GM23338 (cell line): ENCODE results near the gene PRM1. TPM values are rescaled to one million over a fixed set of nuclear protein-coding genes. Genes with fewer than 3 reads are reported as not detected.

Source experiments
- ATAC-seq: fragments of 200-7000 bp; cut with Tn5 transposase; 3 replicates; pipeline ENCODE4 v1.9.1; 2020
- DNase-seq: peaks from one replicate; pipeline ENCODE4 v3.0.0-alpha.2; 2015; ENCODE audit warnings: low spot score
- H2AFZ ChIP-seq: fragments of 200-600 bp; sonication (generic); 2 replicates; pipeline ENCODE4 v1.8.0; 2016; ENCODE audit warnings: antibody characterized with exemption, mild to moderate bottlenecking, moderate library complexity
- H3F3A ChIP-seq: fragments of 200-600 bp; sonication (generic); replicated peaks from 2 replicates; pipeline ENCODE4 v1.8.0; 2017; ENCODE audit warnings: antibody characterized with exemption, mixed run types, low read depth
- H3K27ac ChIP-seq: fragments of 200-600 bp; sonication (generic); 2 replicates; pipeline ENCODE4 v1.6.1; 2016; ENCODE audit warnings: low read depth
- H3K27me3 ChIP-seq: fragments of 200-600 bp; sonication (generic); 2 replicates; pipeline ENCODE4 v1.8.0; 2016; ENCODE audit warnings: mild to moderate bottlenecking, mixed run types, moderate library complexity; ENCODE audit not compliant: insufficient read depth
- H3K36me3 ChIP-seq: fragments of 200-600 bp; sonication (generic); 2 replicates; pipeline ENCODE4 v1.8.0; 2016; ENCODE audit warnings: mild to moderate bottlenecking; ENCODE audit not compliant: insufficient read depth
- H3K4me1 ChIP-seq: fragments of 200-600 bp; sonication (generic); 2 replicates; pipeline ENCODE4 v1.8.0; 2016; ENCODE audit warnings: mild to moderate bottlenecking, moderate library complexity; ENCODE audit not compliant: insufficient read depth
- H3K4me2 ChIP-seq: fragments of 200-600 bp; sonication (generic); 2 replicates; pipeline ENCODE4 v1.7.1; 2017; ENCODE audit warnings: mixed run types
- H3K4me3 ChIP-seq: fragments of 200-600 bp; sonication (generic); 2 replicates; pipeline ENCODE4 v1.6.1; 2016; ENCODE audit warnings: mixed run types
- H3K79me2 ChIP-seq: fragments of 200-600 bp; sonication (generic); replicated peaks from 2 replicates; pipeline ENCODE4 v1.8.0; 2017; ENCODE audit warnings: mild to moderate bottlenecking; ENCODE audit not compliant: insufficient read depth
- H3K9me2 ChIP-seq: fragments of 200-600 bp; sonication (generic); 2 replicates; pipeline ENCODE4 v1.8.0; 2017; ENCODE audit not compliant: insufficient read depth
- H4K20me1 ChIP-seq: fragments of 200-600 bp; sonication (generic); replicated peaks from 2 replicates; pipeline ENCODE4 v1.8.0; 2017; ENCODE audit warnings: mild to moderate bottlenecking; ENCODE audit not compliant: insufficient read depth
- H3K27ac Mint-ChIP-seq: 2 replicates; pipeline ENCODE4 v1.8.0; 2020; ENCODE audit warnings: inconsistent platforms, mild to moderate bottlenecking, moderate library complexity, mixed read lengths
- H3K27me3 Mint-ChIP-seq: 3 replicates; pipeline ENCODE4 v1.8.0; 2022; ENCODE audit warnings: low read depth, mild to moderate bottlenecking, moderate library complexity, mixed read lengths, inconsistent platforms; ENCODE audit not compliant: insufficient read depth, poor library complexity
- H3K36me3 Mint-ChIP-seq: 3 replicates; pipeline ENCODE4 v1.8.0; 2021; ENCODE audit warnings: low read depth, mild to moderate bottlenecking, inconsistent platforms, moderate library complexity, mixed read lengths
- H3K4me1 Mint-ChIP-seq: 3 replicates; pipeline ENCODE4 v1.8.0; 2020; ENCODE audit warnings: mild to moderate bottlenecking, inconsistent platforms, mixed read lengths
- H3K4me3 Mint-ChIP-seq: 3 replicates; pipeline ENCODE4 v1.8.0; 2021; ENCODE audit warnings: moderate library complexity, mild to moderate bottlenecking, inconsistent platforms, mixed read lengths
- H3K9me3 Mint-ChIP-seq: 3 replicates; pipeline ENCODE4 v1.8.0; 2020; ENCODE audit warnings: moderate library complexity, mild to moderate bottlenecking, inconsistent platforms, mixed read lengths
- CREB1 ChIP-seq: fragments of 250-450 bp; sonication (Bioruptor Pico); IDR thresholded peaks from 2 replicates; pipeline ENCODE4 v1.5.0; 2020; ENCODE audit warnings: low read depth, mild to moderate bottlenecking, moderate library complexity
- CTCF ChIP-seq, 2 experiments: fragments of 200-600 bp in 1 of 2; sonication (generic) in 1 of 2; conservative IDR thresholded peaks; 2 replicates each; pipeline versions ENCODE4 v1.5.1 to v1.6.1; 2016 to 2017; ENCODE audit warnings: antibody characterized with exemption in 2 of 2, low read depth in 2 of 2, mild to moderate bottlenecking in 2 of 2, moderate library complexity in 1 of 2
- ETS1 ChIP-seq: IDR thresholded peaks from 2 replicates; pipeline ENCODE4 v1.6.1; 2016; ENCODE audit warnings: antibody characterized with exemption
- EZH2 ChIP-seq: fragments of 200-600 bp; sonication (generic); IDR thresholded peaks from one replicate; pipeline ENCODE4 v1.8.0; 2017; ENCODE audit warnings: antibody characterized with exemption, mild to moderate bottlenecking, low read depth; ENCODE audit not compliant: unreplicated experiment
- EZH2phosphoT487 ChIP-seq: fragments of 200-600 bp; sonication (generic); IDR thresholded peaks from one replicate; pipeline ENCODE4 v1.8.1; 2018; ENCODE audit warnings: antibody characterized with exemption; ENCODE audit not compliant: unreplicated experiment
- JUNB ChIP-seq: IDR thresholded peaks from one replicate; pipeline ENCODE4 v1.6.1; 2016; ENCODE audit warnings: antibody characterized with exemption; ENCODE audit not compliant: unreplicated experiment
- NANOG ChIP-seq: IDR thresholded peaks from 2 replicates; pipeline ENCODE4 v1.6.1; 2016; ENCODE audit warnings: antibody characterized with exemption, borderline replicate concordance
- POLR2AphosphoS5 ChIP-seq: IDR thresholded peaks from 2 replicates; pipeline ENCODE4 v1.6.1; 2016; ENCODE audit warnings: antibody characterized with exemption, low read depth
- STAT1 ChIP-seq: IDR thresholded peaks from one replicate; pipeline ENCODE4 v1.6.1; 2016; ENCODE audit warnings: antibody characterized with exemption; ENCODE audit not compliant: unreplicated experiment
- ZNF114 ChIP-seq: fragments of 250-450 bp; sonication (Bioruptor Pico); IDR thresholded peaks from 2 replicates; pipeline ENCODE4 v1.5.0; 2020; ENCODE audit warnings: mild to moderate bottlenecking, moderate library complexity
- ZNF462 ChIP-seq: fragments of 250-450 bp; sonication (Bioruptor Pico); IDR thresholded peaks from 2 replicates; pipeline ENCODE4 v1.5.0; 2020; ENCODE audit warnings: mild to moderate bottlenecking, moderate library complexity
- polyA plus RNA-seq: library from polyadenylated mRNA; unstranded; fragments of >200 nt; fragmentation: Nextera tagmentation; extraction: Ambion mirVana; gene quantifications from 2 replicates; pipeline ENCODE4 v1.2.1, GENCODE V29; 2016
- total RNA-seq: library from RNA; depleted of rRNA; stranded (reverse); fragments of >200 nt; shearing (Covaris generic); gene quantifications from 2 replicates; pipeline ENCODE4 v1.2.3, GENCODE V29; 2014

The PRM1 gene
- total and polyA plus RNA-seq, 2 experiments from 2014 or later: 1.2 TPM; not detected in 1

- H3K4me3 Mint-ChIP-seq: no peak overlapping the region
- no peak overlapping the region for H3K4me3 ChIP-seq
- peaks cover 3% of the 10 kb centered on the region; the same call in 1 of the 2 replicates for H3K9me2 ChIP-seq
- TF ChIP-seq ZNF114: no peak
- TF ChIP-seq EZH2phosphoT487: no peak
- TF ChIP-seq ETS1: no peak
- TF ChIP-seq STAT1: no peak
- no peak for TF ChIP-seq CREB1 (CRISPR knock-in tag)
- H3K36me3 ChIP-seq: no peaks in the 10 kb centered on the region
- peaks cover 11% of the 10 kb centered on the region for H3K4me1 Mint-ChIP-seq
- no peaks in the 10 kb centered on the region for H3K79me2 ChIP-seq
- no peaks in the 10 kb centered on the region for H4K20me1 ChIP-seq
- ATAC-seq (no peak), DNase-seq (no peak)
- H2AFZ ChIP-seq: no peak overlapping the region
- H3K27ac Mint-ChIP-seq: no peak overlapping the region
- H3K4me1 ChIP-seq: no peaks in the 10 kb centered on the region; the same call in 1 of the 2 replicates
- H3K27me3 Mint-ChIP-seq: peaks cover 10% of the 10 kb centered on the region
- 0 out of 2 replicates have a peak, but pooled peaks cover 3% of the 10 kb centered on the region for H3F3A ChIP-seq
- no peaks in the 10 kb centered on the region for H3K36me3 Mint-ChIP-seq
- H3K27me3 ChIP-seq: no peaks in the 10 kb centered on the region
- no peak overlapping the region for H3K4me2 ChIP-seq
- no peaks in the 10 kb centered on the region; the same call in 2 of the 3 replicates for H3K9me3 Mint-ChIP-seq
- H3K27ac ChIP-seq: no peak overlapping the region
Observed at GRCh38 chr16:11271610-11272009, 9.5 kb downstream of the PRM1 start.

- Mint-ChIP-seq H3K27me3 (peaks cover 12% of the 10 kb centered on the region), H3K9me3 (no peaks in the 10 kb centered on the region; the same call in 2 of the 3 replicates), H3K36me3 (no peaks in the 10 kb centered on the region), H3K27ac (no peak overlapping the region), H3K4me3 (no peak overlapping the region), H3K4me1 (peaks cover 11% of the 10 kb centered on the region)
- Histone ChIP-seq H3K27ac (no peak overlapping the region), H3K4me1 (no peaks in the 10 kb centered on the region; the same call in 1 of the 2 replicates), H4K20me1 (no peaks in the 10 kb centered on the region), H3K4me3 (no peak overlapping the region), H3K27me3 (no peaks in the 10 kb centered on the region), H3K4me2 (no peak overlapping the region), H3F3A (0 out of 2 replicates have a peak, but pooled peaks cover 3% of the 10 kb centered on the region), H2AFZ (no peak overlapping the region), H3K79me2 (no peaks in the 10 kb centered on the region), H3K36me3 (no peaks in the 10 kb centered on the region), H3K9me2 (peaks cover 3% of the 10 kb centered on the region; the same call in 1 of the 2 replicates)
- no peak for DNase-seq
- no peak for ATAC-seq
- no peak for TF ChIP-seq EZH2
- TF ChIP-seq CREB1 (CRISPR knock-in tag): no peak
- no peak for TF ChIP-seq STAT1
- TF ChIP-seq POLR2AphosphoS5: no peak
- TF ChIP-seq ETS1: no peak
- TF ChIP-seq ZNF114: no peak
- no peak for TF ChIP-seq CTCF (conservative IDR thresholded peaks at IDR 0.05; ENCODE audit: low read depth in 2 of 2)
- TF ChIP-seq ZNF462 (CRISPR knock-in tag): no peak
- TF ChIP-seq JUNB: no peak
- no peak for TF ChIP-seq EZH2phosphoT487
- TF ChIP-seq NANOG: no peak
Observed at GRCh38 chr16:11270602-11271162, 10.4 kb downstream of the PRM1 start.
